ENCODE data around the gene SAA1.
"Not testable (repeated sequence)": the region's sequence is repeated elsewhere in the genome, so short reads cannot be mapped to it uniquely, and the experiment has no call there.

The SAA1 gene

GRCh38 chr11:18259259-18259658 lies 6.8 kb upstream of the SAA1 start:
- DNase-seq (ENCODE audit: low spot score), result no peak

- DNase-seq (ENCODE audit: low spot score), result no peak
These were observed 4.3 kb upstream of the SAA1 start for GRCh38 chr11:18261721-18262120.

DNA sequence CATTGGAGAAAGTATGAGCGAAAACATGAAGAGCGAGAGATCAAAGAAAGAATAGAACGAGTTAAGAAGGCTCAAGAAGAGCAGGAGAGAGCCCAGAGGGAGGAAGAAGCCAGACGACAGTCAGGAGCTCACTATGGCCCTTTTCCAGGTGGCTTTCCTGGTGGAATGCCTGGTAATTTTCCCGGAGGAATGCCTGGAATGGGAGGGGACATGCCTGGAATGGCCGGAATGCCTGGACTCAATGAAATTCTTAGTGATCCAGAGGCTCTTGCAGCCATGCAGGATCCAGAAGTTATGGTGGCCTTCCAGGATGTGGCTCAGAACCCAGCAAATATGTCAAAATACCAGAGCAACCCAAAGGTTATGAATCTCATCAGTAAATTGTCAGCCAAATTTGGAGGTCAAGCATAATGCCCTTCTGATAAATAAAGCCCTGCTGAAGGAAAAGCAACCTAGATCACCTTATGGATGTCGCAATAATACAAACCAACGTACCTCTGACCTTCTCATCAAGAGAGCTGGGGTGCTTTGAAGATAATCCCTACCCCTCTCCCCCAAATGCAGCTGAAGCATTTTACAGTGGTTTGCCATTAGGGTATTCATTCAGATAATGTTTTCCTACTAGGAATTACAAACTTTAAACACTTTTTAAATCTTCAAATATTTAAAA lies 3.2 kb upstream of the SAA1 start:
- DNase-seq (ENCODE audit: low spot score), result peak; percentile 24

DNA sequence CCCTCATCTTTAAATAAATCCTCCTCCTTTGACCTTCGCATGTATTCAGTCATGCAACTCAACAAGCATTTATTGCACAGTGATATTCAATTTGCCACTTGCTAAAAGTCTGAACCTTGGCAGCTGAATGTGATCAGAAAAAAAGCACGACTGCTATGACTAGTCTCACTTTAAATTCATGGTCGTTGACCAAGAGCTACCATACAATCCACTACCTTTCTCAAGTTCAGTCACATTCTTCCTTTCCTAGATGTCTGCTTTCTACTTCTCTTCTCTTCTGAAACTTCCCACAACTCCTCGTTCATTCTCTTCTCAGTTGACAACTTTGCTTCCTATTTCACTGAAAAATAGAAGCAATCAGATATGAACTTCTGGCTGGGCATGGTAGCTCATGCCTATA lies 2.0 kb upstream of the SAA1 start:
- DNase-seq (ENCODE audit: low spot score), result no peak

GRCh38 chr11:18264677-18265555 lies 1.1 kb upstream of the SAA1 start:
- no peak for DNase-seq (ENCODE audit: low spot score)

DNA sequence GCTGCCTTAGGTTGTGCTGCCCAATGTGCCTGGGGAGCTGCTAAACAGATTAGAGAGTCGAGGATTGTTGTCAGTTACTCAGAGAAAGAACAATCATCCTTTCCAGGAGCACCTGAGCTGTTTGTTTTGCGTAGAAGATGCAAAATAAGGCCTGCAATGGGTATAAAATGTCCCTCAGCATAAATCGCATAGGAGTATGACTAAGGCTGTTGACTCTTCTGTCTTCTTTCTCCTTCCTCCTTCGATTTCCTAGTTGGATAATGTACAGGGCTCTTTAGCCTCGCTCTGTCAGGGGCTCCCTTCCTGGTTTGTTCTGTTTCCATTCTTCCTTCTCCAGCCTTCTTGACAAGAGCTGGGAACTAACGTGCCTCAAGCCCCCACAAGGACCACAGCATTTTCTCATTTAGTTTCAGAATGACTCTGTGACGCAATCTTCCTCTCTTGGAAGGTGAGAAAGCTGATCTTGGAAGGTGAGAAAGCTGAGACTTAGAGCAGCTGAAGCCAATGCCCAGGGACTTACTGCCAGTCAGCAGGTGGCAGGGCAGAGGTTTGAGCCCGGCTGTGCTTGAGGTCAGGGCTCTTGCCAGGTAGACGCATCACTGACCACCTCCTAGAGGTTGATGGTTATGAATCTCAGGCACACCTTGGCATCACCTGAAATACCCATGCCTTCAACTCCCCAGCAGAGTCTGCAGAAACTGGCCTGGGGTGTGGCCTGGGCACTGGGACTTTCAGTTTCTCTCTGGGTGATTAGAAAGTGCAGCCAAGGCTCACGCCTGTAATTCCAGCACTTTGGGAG lies 1.5 kb downstream of the SAA1 start:
- not testable (repeated sequence) for DNase-seq (ENCODE audit: low spot score)

GRCh38 chr11:18269252-18269651 lies 3.2 kb downstream of the SAA1 start:
- not testable (repeated sequence) for DNase-seq (ENCODE audit: low spot score)

DNA sequence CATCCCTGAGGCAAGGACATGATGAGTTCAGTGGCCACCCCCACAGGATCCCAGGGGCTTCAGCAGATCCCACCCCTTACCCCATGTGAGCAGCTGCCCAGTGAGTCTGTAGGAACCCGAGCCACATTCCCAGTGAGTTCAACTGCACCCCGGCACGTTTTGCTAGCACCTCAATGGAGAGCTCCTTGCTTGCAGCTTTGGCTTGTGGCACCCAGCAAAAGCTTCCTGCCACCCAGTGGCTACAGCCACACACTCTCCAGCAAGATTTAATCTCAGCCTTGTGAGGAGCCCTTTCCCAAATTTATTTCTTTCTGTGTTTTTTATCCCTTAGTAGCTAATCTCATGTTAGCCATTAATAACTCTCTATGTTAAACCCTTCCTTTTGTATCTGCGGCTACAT lies 4.0 kb downstream of the SAA1 start:
- no peak for DNase-seq (ENCODE audit: low spot score)

DNA sequence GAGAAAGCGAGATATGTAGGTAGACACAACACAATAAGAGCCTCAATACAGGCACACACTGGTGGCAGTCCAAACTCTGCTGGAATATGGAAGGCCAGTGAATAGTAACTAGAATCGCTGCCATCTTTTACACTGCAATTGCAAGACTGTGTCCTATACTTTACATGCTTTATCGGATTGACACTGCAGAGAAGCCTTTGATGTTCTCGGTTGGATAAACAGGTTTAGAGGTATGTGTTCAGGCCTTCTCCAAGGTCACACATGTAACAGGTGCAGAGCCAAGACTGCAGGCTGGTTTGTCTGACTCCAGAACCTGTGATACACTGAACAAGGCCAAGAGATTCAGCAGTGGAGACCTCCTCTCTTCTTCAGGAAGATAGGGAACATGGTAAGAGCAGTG lies 5.1 kb downstream of the SAA1 start:
- no peak for DNase-seq (ENCODE audit: low spot score)

DNA sequence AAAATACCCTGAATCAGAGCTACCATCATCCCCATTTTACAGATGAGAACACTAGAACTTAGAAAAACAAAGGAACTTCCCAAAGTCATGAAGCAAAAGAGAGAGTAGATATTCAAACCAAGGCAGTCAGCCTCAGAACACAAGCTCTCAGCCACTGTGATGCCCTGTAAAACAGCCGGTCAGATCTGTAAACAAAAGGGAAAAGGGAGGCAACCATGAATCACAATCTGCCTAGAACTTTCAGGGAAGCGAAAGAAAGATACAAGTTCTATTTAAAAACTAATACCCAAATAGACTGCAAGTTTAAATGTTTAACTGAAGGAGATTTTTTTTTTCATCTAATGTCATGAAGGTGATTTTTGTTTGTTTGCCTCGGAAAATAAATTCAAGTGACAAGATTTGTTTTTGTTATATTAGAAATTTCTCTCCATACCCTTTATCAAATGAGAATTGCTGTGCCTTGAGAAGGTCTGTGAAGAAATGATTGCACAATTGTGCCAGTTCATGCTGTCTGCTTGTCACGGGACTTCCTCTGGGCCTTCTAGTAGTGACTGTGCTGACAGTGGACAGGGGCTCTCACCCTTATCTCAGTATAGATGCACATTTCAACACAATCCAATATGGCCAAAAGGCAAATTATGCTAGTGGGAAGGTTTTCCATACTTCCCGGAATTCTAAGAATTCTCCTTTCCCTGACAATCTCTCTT lies 11.7 kb downstream of the SAA1 start:
- DNase-seq (ENCODE audit: low spot score), result no peak

GRCh38 chr11:18280438-18281045 lies 14.5 kb downstream of the SAA1 start:
- DNase-seq (ENCODE audit: low spot score), result no peak

GRCh38 chr11:18282626-18283025 lies 16.6 kb downstream of the SAA1 start:
- no peak for DNase-seq (ENCODE audit: low spot score)

DNA sequence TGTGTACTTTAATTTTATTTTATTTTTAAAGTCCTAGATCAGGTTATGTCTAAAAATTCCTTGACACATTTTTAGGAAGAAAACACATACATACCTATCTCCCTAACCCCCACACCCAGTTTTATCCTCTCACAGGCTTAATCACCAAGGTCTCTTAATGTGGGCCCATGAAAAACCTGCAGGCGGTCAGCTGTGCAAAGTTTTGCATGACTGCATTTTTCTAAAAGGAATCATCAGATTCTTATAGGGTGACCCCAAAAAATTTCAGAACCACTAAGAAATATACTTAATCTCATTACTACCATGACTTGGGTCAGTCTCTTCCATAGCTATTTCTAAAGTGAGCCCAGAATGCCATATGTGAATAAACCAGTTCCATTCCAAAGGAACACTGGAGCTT lies 19.8 kb downstream of the SAA1 start:
- no peak for DNase-seq (ENCODE audit: low spot score)

- DNase-seq (ENCODE audit: low spot score), result no peak
These were observed 22.8 kb downstream of the SAA1 start for GRCh38 chr11:18288911-18289310.

- no peak for DNase-seq (ENCODE audit: low spot score)
These were observed 28.8 kb downstream of the SAA1 start for GRCh38 chr11:18294862-18295261.

DNA sequence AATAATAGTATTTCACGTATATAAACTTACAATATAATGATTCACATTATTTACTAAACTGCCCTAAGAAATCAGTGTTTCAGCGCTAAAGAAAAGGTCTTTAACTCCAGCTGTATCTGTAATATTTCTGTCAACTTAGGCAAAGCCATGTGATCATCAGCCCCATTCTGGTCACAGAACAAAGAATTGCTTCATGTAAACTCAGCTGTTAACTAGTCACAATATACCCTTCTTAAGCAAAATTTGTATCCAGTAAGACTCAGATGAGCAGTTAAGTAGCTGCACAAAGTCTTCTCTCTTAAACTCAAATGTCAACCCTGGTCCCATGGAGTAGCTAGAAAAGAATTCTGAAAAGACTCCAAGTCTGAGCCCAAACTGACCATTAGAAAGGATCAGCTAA lies 29.3 kb downstream of the SAA1 start:
- no peak for DNase-seq (ENCODE audit: low spot score)

GRCh38 chr11:18299721-18300120 lies 33.7 kb downstream of the SAA1 start:
- no peak for DNase-seq (ENCODE audit: low spot score)

DNA sequence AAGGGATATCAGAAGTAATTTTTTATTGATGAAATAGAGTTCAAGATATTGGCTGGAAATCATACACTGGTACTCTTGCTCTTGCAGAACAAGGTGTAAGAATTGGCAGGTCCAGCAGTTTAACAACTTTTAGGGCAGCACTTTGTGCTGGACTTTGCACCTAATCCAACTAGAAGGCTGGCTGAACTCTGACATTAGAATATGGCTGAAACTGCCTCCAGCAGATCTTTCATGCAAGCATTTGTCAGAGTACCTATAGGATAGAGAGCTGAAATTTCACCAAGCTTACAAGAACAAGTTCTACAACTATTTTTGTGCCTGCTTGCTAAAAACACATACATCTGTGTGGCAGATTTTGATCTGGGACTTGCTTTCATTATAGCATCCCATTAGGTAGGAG lies 38.7 kb downstream of the SAA1 start:
- no peak for DNase-seq (ENCODE audit: low spot score)

GRCh38 chr11:18307461-18308139 lies 41.5 kb downstream of the SAA1 start:
- DNase-seq (ENCODE audit: low spot score), result no peak

DNA sequence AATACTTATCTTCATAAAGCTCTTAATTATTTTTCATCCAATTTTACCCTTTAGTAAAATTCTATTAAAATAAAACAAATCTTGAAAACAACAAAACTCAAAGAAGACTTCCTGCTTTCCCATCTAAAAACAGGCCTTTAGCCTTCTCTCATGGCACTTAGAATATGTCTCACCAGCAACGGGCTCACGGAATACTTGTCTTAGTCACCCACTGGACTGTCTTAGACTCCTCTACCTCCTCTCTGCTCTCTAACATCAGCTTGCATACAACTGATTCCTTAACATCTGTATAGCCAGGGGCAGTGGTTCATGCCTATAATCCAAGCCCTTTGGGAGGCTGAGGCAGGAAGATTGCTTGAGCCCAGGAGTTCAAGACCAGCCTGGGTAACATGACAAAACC lies 42.2 kb downstream of the SAA1 start:
- DNase-seq (ENCODE audit: low spot score), result no peak

DNA sequence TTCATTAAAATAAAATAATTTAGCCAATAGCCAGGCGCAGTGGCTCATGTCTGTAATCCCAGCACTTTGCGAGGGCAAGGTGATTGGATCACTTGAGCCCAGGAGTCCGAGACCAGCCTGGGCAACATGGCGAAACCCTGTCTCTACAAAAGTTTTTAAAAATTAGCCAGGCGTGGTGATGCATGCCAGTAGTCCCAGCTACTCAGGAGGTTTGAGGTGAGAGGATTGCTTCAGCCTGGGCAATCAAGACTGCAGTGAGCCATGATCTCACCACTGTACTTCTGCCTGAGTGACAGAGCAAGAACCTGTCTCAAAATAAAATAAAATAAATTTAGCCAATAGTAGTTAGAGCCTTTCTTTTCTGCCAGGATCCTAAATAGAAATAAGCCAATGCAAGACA lies 43.6 kb downstream of the SAA1 start:
- DNase-seq (ENCODE audit: low spot score), result no peak
